ENCODE data around the gene TEKT3.

The TEKT3 gene

GRCh38 chr17:15348021-15348420, 6.6 kb upstream of the TEKT3 start:
- Histone ChIP-seq H3K4me3 (ENCODE audit: low read length) (no peak overlapping the region), H3K9ac (ENCODE audit: low read depth, low read length) (no peak overlapping the region), H3K27me3 (ENCODE audit: control insufficient read depth, insufficient read depth, low read length) (no peaks in the 10 kb centered on the region), H3K9me3 (replicated peaks; ENCODE audit: low read length) (no peaks in the 10 kb centered on the region), H3K4me1 (ENCODE audit: control insufficient read depth, insufficient read depth, low read length) (peaks cover 19% of the 10 kb centered on the region), H3K36me3 (ENCODE audit: insufficient read depth, low read length) (no peaks in the 10 kb centered on the region), H3K4me2 (ENCODE audit: low read length) (no peak overlapping the region)

GRCh38 chr17:15346066-15346595, 4.7 kb upstream of the TEKT3 start:
- Histone ChIP-seq H3K4me1 (ENCODE audit: control insufficient read depth, insufficient read depth, low read length) (peaks cover 15% of the 10 kb centered on the region), H3K27me3 (ENCODE audit: control insufficient read depth, insufficient read depth, low read length) (peaks cover 15% of the 10 kb centered on the region), H3K9ac (ENCODE audit: low read depth, low read length) (no peak overlapping the region), H3K4me3 (ENCODE audit: low read length) (no peak overlapping the region), H3K36me3 (ENCODE audit: insufficient read depth, low read length) (no peaks in the 10 kb centered on the region), H3K9me3 (replicated peaks; ENCODE audit: low read length) (no peaks in the 10 kb centered on the region), H3K4me2 (ENCODE audit: low read length) (no peak overlapping the region)

- Histone ChIP-seq H3K4me3 (ENCODE audit: low read length) (no peak overlapping the region), H3K9ac (ENCODE audit: low read depth, low read length) (no peak overlapping the region), H3K27me3 (ENCODE audit: control insufficient read depth, insufficient read depth, low read length) (peaks cover 26% of the 10 kb centered on the region), H3K36me3 (ENCODE audit: insufficient read depth, low read length) (no peaks in the 10 kb centered on the region), H3K4me1 (ENCODE audit: control insufficient read depth, insufficient read depth, low read length) (peaks cover 19% of the 10 kb centered on the region), H3K4me2 (ENCODE audit: low read length) (no peak overlapping the region), H3K9me3 (replicated peaks; ENCODE audit: low read length) (no peaks in the 10 kb centered on the region)
These were observed 2.4 kb upstream of the TEKT3 start for GRCh38 chr17:15343749-15344148.

GRCh38 chr17:15342460-15342859, 1.1 kb upstream of the TEKT3 start:
- Histone ChIP-seq H3K9me3 (replicated peaks; ENCODE audit: low read length) (no peaks in the 10 kb centered on the region), H3K36me3 (ENCODE audit: insufficient read depth, low read length) (no peaks in the 10 kb centered on the region), H3K4me2 (ENCODE audit: low read length) (no peak overlapping the region), H3K9ac (ENCODE audit: low read depth, low read length) (no peak overlapping the region), H3K4me3 (ENCODE audit: low read length) (no peak overlapping the region), H3K4me1 (ENCODE audit: control insufficient read depth, insufficient read depth, low read length) (peaks cover 19% of the 10 kb centered on the region), H3K27me3 (ENCODE audit: control insufficient read depth, insufficient read depth, low read length) (peaks cover 26% of the 10 kb centered on the region)

GRCh38 chr17:15341966-15342365, 569 bp upstream of the TEKT3 start:
- peaks cover 19% of the 10 kb centered on the region for H3K4me1 ChIP-seq (ENCODE audit: control insufficient read depth, insufficient read depth, low read length)
- H3K4me2 ChIP-seq (ENCODE audit: low read length): peak overlapping the region; percentile 91
- no peak overlapping the region for H3K9ac ChIP-seq (ENCODE audit: low read depth, low read length)
- H3K9me3 ChIP-seq (replicated peaks; ENCODE audit: low read length): no peaks in the 10 kb centered on the region
- H3K4me3 ChIP-seq (ENCODE audit: low read length): peak overlapping the region; percentile 71
- H3K36me3 ChIP-seq (ENCODE audit: insufficient read depth, low read length): no peaks in the 10 kb centered on the region
- H3K27me3 ChIP-seq (ENCODE audit: control insufficient read depth, insufficient read depth, low read length): peaks cover 26% of the 10 kb centered on the region

- Histone ChIP-seq H3K9me3 (replicated peaks; ENCODE audit: low read length) (no peaks in the 10 kb centered on the region), H3K4me3 (ENCODE audit: low read length) (peak overlapping the region; percentile 71), H3K4me2 (ENCODE audit: low read length) (peak overlapping the region; percentile 91), H3K27me3 (ENCODE audit: control insufficient read depth, insufficient read depth, low read length) (peaks cover 26% of the 10 kb centered on the region), H3K9ac (ENCODE audit: low read depth, low read length) (no peak overlapping the region), H3K36me3 (ENCODE audit: insufficient read depth, low read length) (no peaks in the 10 kb centered on the region), H3K4me1 (ENCODE audit: control insufficient read depth, insufficient read depth, low read length) (peaks cover 19% of the 10 kb centered on the region)
These were observed 431 bp downstream of the TEKT3 start for GRCh38 chr17:15340966-15341365.

GRCh38 chr17:15335446-15335845, 6.0 kb downstream of the TEKT3 start:
- H3K36me3 ChIP-seq (ENCODE audit: insufficient read depth, low read length): no peaks in the 10 kb centered on the region
- no peaks in the 10 kb centered on the region for H3K9me3 ChIP-seq (replicated peaks; ENCODE audit: low read length)
- H3K4me1 ChIP-seq (ENCODE audit: control insufficient read depth, insufficient read depth, low read length): no peaks in the 10 kb centered on the region
- no peak overlapping the region for H3K9ac ChIP-seq (ENCODE audit: low read depth, low read length)
- H3K27me3 ChIP-seq (ENCODE audit: control insufficient read depth, insufficient read depth, low read length): peaks cover 10% of the 10 kb centered on the region
- H3K4me2 ChIP-seq (ENCODE audit: low read length): no peak overlapping the region
- no peak overlapping the region for H3K4me3 ChIP-seq (ENCODE audit: low read length)

GRCh38 chr17:15334266-15334665, 7.1 kb downstream of the TEKT3 start:
- H3K4me2 ChIP-seq (ENCODE audit: low read length): no peak overlapping the region
- no peak overlapping the region for H3K4me3 ChIP-seq (ENCODE audit: low read length)
- no peaks in the 10 kb centered on the region for H3K4me1 ChIP-seq (ENCODE audit: control insufficient read depth, insufficient read depth, low read length)
- no peaks in the 10 kb centered on the region for H3K36me3 ChIP-seq (ENCODE audit: insufficient read depth, low read length)
- H3K27me3 ChIP-seq (ENCODE audit: control insufficient read depth, insufficient read depth, low read length): peaks cover 5% of the 10 kb centered on the region
- no peaks in the 10 kb centered on the region for H3K9me3 ChIP-seq (replicated peaks; ENCODE audit: low read length)
- no peak overlapping the region for H3K9ac ChIP-seq (ENCODE audit: low read depth, low read length)

- Histone ChIP-seq H3K36me3 (ENCODE audit: insufficient read depth, low read length) (no peaks in the 10 kb centered on the region), H3K9me3 (replicated peaks; ENCODE audit: low read length) (no peaks in the 10 kb centered on the region), H3K4me1 (ENCODE audit: control insufficient read depth, insufficient read depth, low read length) (no peaks in the 10 kb centered on the region), H3K4me2 (ENCODE audit: low read length) (no peak overlapping the region), H3K4me3 (ENCODE audit: low read length) (no peak overlapping the region), H3K9ac (ENCODE audit: low read depth, low read length) (no peak overlapping the region), H3K27me3 (ENCODE audit: control insufficient read depth, insufficient read depth, low read length) (peaks cover 10% of the 10 kb centered on the region)
These were observed 9.1 kb downstream of the TEKT3 start for GRCh38 chr17:15332338-15332737.

GRCh38 chr17:15323131-15323530, 18.3 kb downstream of the TEKT3 start:
- Histone ChIP-seq H3K4me2 (ENCODE audit: low read length) (no peak overlapping the region), H3K9ac (ENCODE audit: low read depth, low read length) (no peak overlapping the region), H3K4me1 (ENCODE audit: control insufficient read depth, insufficient read depth, low read length) (peaks cover 8% of the 10 kb centered on the region), H3K27me3 (ENCODE audit: control insufficient read depth, insufficient read depth, low read length) (peaks cover 27% of the 10 kb centered on the region), H3K4me3 (ENCODE audit: low read length) (no peak overlapping the region), H3K36me3 (ENCODE audit: insufficient read depth, low read length) (no peaks in the 10 kb centered on the region), H3K9me3 (replicated peaks; ENCODE audit: low read length) (no peaks in the 10 kb centered on the region)

- Histone ChIP-seq H3K4me2 (ENCODE audit: low read length) (no peak overlapping the region), H3K4me1 (ENCODE audit: control insufficient read depth, insufficient read depth, low read length) (peaks cover 8% of the 10 kb centered on the region), H3K9ac (ENCODE audit: low read depth, low read length) (no peak overlapping the region), H3K27me3 (ENCODE audit: control insufficient read depth, insufficient read depth, low read length) (peaks cover 27% of the 10 kb centered on the region), H3K4me3 (ENCODE audit: low read length) (no peak overlapping the region), H3K9me3 (replicated peaks; ENCODE audit: low read length) (no peaks in the 10 kb centered on the region), H3K36me3 (ENCODE audit: insufficient read depth, low read length) (no peaks in the 10 kb centered on the region)
These were observed 19.7 kb downstream of the TEKT3 start for GRCh38 chr17:15321556-15322251.

- H3K36me3 ChIP-seq (ENCODE audit: insufficient read depth, low read length): no peaks in the 10 kb centered on the region
- H3K4me1 ChIP-seq (ENCODE audit: control insufficient read depth, insufficient read depth, low read length): peaks cover 8% of the 10 kb centered on the region
- no peak overlapping the region for H3K9ac ChIP-seq (ENCODE audit: low read depth, low read length)
- H3K4me3 ChIP-seq (ENCODE audit: low read length): no peak overlapping the region
- H3K4me2 ChIP-seq (ENCODE audit: low read length): no peak overlapping the region
- H3K27me3 ChIP-seq (ENCODE audit: control insufficient read depth, insufficient read depth, low read length): peaks cover 30% of the 10 kb centered on the region
- H3K9me3 ChIP-seq (replicated peaks; ENCODE audit: low read length): no peaks in the 10 kb centered on the region
These were observed 21.9 kb downstream of the TEKT3 start for GRCh38 chr17:15319452-15320010.
